Skin epidermis (tissue), 12 donors: ENCODE data around the gene OR6N1.

Experiments used
- H3K27ac ChIP-seq, 21 experiments: fragments of 200-600 bp; sonication (generic) in 11 of 21; one replicate each; pipeline ENCODE4 v1.5.0; 2020; ENCODE audit warnings: mild to moderate bottlenecking in 3 of 21, inconsistent platforms in 2 of 21, moderate library complexity in 2 of 21
- H3K4me3 ChIP-seq, 7 experiments: fragments of 200-600 bp; sonication (generic) in 2 of 7; one replicate each; pipeline ENCODE4 v1.5.0; 2020; ENCODE audit warnings: inconsistent platforms in 2 of 7, mild to moderate bottlenecking in 2 of 7, moderate library complexity in 1 of 7

The OR6N1 gene

GRCh38 chr1:158781104-158781503 is 9.1 kb upstream of the OR6N1 start, which contains the start of gene OR6N2:
OR6N2 (minus strand) TSS chr1:158781204; CDS start chr1:158777635, 3,569 bp downstream.
- no peak within 1 kb of the TSS for H3K4me3 ChIP-seq
- H3K27ac ChIP-seq: no peak within 1 kb of the TSS

DNA sequence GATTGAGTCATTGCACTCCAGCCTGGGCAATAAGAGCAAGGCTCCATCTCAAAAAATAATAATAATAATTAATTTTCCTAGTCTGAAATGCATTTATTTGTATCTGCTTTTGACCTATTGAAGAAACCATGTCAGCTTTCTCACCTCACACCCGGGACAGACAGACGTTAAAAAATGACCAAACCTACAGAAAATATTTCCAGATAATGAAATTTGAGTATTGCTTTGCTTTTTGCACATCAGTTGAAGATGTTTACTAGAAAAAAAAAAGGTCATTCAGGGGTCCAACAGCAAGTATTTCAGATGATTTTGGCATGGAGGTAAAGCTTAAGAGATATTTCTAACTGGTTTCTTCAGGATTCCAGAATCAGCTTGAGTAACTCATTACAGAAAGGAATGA is 17.6 kb downstream of the OR6N1 start, which contains the start of gene OR6K6:
Gene OR6K6 (plus strand): TSS at position 301 of the 400 bp plus-strand sequence. CDS start 168 bp downstream, outside the sequence.
- no peak within 1 kb of the TSS for H3K27ac ChIP-seq
- no peak within 1 kb of the TSS for H3K4me3 ChIP-seq

DNA sequence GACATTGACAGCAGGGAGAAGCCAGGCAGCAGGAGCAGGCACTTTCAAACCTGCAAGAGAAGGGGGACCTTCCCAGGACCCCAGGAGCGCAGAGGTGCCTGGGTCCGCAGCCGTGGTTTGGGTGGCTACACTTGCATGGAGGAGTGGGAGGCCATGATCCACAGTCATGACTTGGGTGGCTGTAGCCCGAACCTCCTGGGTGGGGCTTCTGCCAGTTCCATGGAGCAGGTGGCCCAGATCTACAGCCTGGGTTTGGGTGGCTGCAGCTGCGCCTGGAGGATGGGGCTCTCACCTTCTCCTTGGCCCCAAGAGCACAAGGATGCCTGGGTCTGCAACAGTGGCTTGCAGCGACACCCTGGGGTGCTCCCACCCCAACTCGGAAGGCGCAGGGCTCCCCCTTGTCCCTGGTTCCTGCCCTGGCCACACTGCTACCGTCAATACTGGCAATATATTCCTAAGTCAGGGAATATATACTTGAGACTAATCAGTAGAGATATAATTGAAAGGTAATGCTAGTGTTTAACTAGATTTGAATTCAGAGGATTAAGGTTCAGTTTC is 19.8 kb downstream of the OR6N1 start:
- Histone ChIP-seq H3K4me3 (no peak overlapping the region), H3K27ac (no peak overlapping the region)

DNA sequence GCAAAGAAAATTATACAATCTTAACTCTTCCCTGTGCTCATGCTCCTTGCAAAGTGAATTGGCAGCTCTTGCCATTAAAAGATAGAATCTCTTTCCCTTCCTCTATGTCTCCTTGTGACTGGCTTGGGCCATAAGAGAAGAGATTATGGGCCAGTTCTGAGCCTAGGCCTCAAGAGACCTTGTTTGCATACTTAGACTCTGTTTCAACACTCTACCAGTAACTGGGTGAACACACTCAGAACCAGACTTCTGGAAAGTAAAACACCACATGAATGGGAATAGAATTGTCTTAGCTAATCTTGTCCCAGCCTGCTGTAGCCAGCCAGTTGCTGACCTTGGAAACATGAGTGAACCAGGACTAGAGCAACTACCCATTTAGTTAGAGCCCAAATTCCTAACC is 36.1 kb downstream of the OR6N1 start:
- no peak overlapping the region for H3K27ac ChIP-seq
- H3K4me3 ChIP-seq: no peak overlapping the region

DNA sequence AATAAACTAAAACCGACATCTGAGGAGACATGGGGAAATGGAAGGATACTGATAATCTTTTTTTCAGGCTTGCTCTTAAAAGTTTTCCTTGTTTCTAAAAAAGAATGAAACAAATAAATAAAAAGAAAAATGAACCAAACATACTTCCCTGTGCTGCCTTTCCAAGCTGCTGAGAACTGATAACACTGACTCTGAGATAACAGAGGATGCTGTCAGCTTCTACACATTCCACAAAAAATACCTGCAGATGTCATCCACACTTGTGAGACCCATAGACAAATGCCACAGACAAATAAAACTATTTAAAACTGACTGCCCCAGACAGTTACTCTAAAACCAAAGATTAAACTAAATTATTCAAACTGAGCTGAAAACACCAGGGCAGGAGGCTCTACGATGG is 39.5 kb downstream of the OR6N1 start:
- no peak overlapping the region for H3K4me3 ChIP-seq
- no peak overlapping the region for H3K27ac ChIP-seq

DNA sequence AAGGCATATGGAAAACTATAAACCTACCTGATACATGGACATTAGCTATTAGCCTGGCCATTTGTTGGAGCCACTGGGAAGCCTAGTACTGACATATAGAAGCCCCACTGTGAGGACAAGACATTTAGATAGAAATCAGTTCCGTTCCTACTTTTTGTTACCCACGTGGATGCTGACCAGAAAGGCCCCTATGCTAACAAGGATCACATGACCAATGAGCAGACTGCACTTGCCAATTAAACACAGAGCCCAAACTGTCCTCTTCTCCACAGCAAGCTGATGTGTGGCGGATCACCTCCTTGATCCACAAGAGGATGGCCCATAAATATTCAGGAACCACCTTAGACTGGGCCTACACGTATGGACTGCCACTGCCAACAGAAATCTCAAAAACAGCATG is 40.3 kb downstream of the OR6N1 start:
- Histone ChIP-seq H3K27ac (no peak overlapping the region), H3K4me3 (no peak overlapping the region)

DNA sequence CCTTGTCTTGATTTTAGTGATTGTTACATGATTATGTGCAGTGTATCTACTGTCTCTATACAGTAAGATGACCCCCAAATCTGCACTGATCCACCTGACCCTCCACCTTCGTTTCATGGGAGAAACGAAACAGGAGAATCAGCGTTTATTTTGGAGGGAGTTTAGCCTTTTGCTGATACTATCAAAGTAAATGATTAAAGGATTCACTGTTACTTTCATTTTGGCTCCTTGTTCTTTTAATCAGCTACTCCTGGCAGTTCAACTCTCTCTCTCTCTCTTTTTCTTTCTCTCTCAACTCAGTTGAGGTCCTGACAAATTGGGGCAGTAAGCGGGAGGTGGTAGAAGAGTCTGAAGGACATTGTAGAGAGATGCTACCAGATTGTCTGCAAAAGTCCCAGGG is 41.5 kb downstream of the OR6N1 start:
- Histone ChIP-seq H3K4me3 (no peak overlapping the region), H3K27ac (no peak overlapping the region)

DNA sequence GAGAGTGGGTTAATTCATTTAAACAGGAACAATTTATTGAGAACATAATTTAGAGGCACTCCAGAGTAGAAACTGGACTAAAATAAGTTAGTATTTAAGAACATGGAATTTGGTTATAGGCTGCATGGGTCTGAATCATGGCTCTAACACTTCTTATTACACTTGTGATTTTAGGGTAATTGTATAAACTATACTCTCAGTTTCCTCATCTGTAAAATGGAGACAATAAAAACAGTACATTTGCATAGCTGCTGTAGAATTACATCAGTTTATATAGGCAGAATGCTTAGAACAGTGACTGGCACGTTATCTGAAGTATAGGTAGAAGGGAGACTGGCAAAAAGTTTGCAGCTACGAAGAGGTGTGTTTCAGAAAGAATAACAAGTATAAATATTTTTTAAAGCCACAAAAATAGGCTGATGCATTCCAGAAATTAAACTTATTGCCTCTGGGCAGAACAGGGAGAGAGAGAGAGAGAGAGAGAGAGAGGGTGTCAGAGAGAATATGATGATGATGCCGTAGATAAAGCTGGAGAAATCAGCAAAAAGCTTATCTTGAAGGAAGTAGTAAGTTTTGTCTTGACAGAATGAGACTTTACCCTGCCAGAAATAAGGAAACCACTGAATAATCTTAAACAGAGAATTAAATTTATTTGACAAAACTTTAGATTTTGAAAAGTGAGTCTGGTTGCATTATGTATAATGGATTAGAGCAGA is 43.3 kb downstream of the OR6N1 start:
- H3K27ac ChIP-seq: no peak overlapping the region
- no peak overlapping the region for H3K4me3 ChIP-seq

GRCh38 chr1:158724442-158724841 is 47.6 kb downstream of the OR6N1 start:
- H3K4me3 ChIP-seq: no peak overlapping the region
- no peak overlapping the region for H3K27ac ChIP-seq

- H3K4me3 ChIP-seq: no peak within 1 kb of the TSS
- no peak within 1 kb of the TSS for H3K27ac ChIP-seq
These were observed 51.4 kb downstream of the OR6N1 start, which contains the start of gene OR6K3 for GRCh38 chr1:158720620-158721019. OR6K3 (minus strand) TSS chr1:158720720; CDS start chr1:158718115, 2,605 bp downstream.

GRCh38 chr1:158719664-158720063 is 52.3 kb downstream of the OR6N1 start:
- Histone ChIP-seq H3K27ac (no peak overlapping the region), H3K4me3 (no peak overlapping the region)

DNA sequence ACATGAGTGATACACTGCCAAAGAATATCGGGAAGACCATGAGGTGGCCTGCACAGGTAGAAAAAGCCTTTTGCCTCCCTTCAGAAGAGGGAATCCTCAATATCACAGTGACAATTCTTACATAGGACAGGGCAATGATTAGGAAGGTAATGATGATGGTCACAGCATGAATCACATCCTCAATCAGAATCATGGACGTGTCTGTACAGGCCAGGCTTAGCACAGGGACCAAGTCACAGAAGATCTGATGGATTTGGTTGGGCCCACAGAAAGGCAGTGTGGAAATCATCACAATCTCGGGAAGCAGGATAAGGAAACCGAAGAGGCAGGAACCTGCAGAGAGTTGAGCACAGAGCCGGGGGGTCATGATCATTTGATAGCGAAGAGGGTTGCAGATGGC is 54.7 kb downstream of the OR6N1 start:
- Histone ChIP-seq H3K27ac (no peak overlapping the region), H3K4me3 (no peak overlapping the region)

DNA sequence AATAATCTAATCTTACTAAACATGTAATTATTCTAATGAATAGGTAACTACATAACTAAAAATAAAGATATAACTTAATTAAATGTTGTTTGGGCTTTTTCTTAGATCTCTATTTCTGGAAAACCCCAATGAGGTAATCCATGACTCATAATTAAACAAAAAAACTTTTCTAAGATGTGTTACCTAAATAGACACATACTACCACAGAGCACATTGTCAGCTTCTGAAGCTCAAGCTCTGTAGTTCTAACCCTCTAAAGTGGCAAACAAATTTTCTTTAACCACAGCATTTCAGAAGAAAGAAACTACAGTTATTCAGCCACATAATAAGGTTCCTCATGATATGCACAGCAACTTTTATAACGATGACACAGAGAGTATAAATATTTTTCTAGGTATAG is 55.7 kb downstream of the OR6N1 start:
- Histone ChIP-seq H3K27ac (no peak overlapping the region), H3K4me3 (no peak overlapping the region)

DNA sequence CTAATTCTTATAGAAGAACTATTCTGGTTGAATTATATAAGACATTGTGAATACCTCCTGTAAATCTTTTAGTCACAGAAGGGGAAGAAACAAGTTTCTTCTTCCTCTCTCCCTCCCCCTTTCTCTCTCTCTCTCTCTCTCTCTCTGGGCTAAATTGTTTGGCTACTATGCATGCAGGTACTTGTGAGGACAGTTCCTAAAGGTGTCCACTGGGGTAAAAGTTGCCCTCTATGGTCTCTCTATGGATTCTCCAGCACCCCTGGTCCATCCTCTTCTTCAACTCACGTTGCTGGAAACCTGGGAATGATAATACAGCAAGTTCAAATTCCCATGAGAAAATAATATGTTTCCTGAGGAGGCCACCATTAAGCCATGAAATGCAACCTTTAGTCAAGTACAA is 57.2 kb downstream of the OR6N1 start:
- Histone ChIP-seq H3K4me3 (no peak overlapping the region), H3K27ac (no peak overlapping the region)
